Osteoblast (primary cell): Measurements from ENCODE around the gene PSPC1. TPM values are rescaled to one million over a fixed set of nuclear protein-coding genes. Genes with fewer than 3 reads are reported as not detected.
"Not testable (repeated sequence)": the region's sequence is repeated elsewhere in the genome, so short reads cannot be mapped to it uniquely, and the experiment has no call there.

Experiments used
- DNase-seq: peaks from one replicate; pipeline ENCODE4 v3.0.0; 2011; ENCODE audit warnings: low spot score, mixed read lengths; ENCODE audit not compliant: insufficient read length; ENCODE audit errors: missing footprints
- H2AFZ ChIP-seq: 2 replicates; pipeline ENCODE4 v1.6.0; 2011; ENCODE audit warnings: mild to moderate bottlenecking, low read length
- H3K27ac ChIP-seq: 2 replicates; pipeline ENCODE4 v1.5.1; 2011; ENCODE audit warnings: mild to moderate bottlenecking, low read depth, low read length, moderate library complexity
- H3K27me3 ChIP-seq: 2 replicates; pipeline ENCODE4 v1.6.0; 2012; ENCODE audit warnings: mild to moderate bottlenecking, control low read depth, inconsistent platforms, low read length, moderate library complexity; ENCODE audit not compliant: insufficient read depth
- H3K36me3 ChIP-seq: 2 replicates; pipeline ENCODE4 v1.5.1; 2011; ENCODE audit warnings: mild to moderate bottlenecking, low read length, control low read depth, moderate library complexity; ENCODE audit not compliant: insufficient read depth
- H3K4me1 ChIP-seq: 2 replicates; pipeline ENCODE4 v1.5.1; 2011; ENCODE audit warnings: mild to moderate bottlenecking, low read length, control low read depth, moderate library complexity; ENCODE audit not compliant: insufficient read depth
- H3K4me2 ChIP-seq: 2 replicates; pipeline ENCODE4 v1.6.0; 2011; ENCODE audit warnings: mild to moderate bottlenecking, low read length; ENCODE audit not compliant: insufficient read depth
- H3K4me3 ChIP-seq: fragments of 200-600 bp; sonication (generic); 3 replicates; pipeline ENCODE4 v1.5.1; 2012; ENCODE audit warnings: mild to moderate bottlenecking, low read length, inconsistent platforms; ENCODE audit not compliant: insufficient read depth
- H3K79me2 ChIP-seq: 2 replicates; pipeline ENCODE4 v1.6.0; 2012; ENCODE audit warnings: mild to moderate bottlenecking, low read length, control low read depth, inconsistent platforms; ENCODE audit not compliant: insufficient read depth
- H3K9me3 ChIP-seq: 2 replicates; pipeline ENCODE4 v1.5.1; 2011; ENCODE audit warnings: low read depth, low read length, control low read depth
- H4K20me1 ChIP-seq: 2 replicates; pipeline ENCODE4 v1.6.0; 2012; ENCODE audit warnings: mild to moderate bottlenecking, low read length, control low read depth; ENCODE audit not compliant: insufficient read depth
- total RNA-seq: library from RNA; depleted of rRNA; stranded (reverse); fragments of >200 nt; gene quantifications from 2 replicates; pipeline ENCODE4 v1.2.3, GENCODE V29; 2012
- TF ChIP-seq, protein P1 (sequence below): IDR thresholded peaks from 2 replicates; pipeline ENCODE4 v1.5.1; 2011; ENCODE audit warnings: mild to moderate bottlenecking, low read depth, low read length, moderate library complexity; ENCODE audit errors: extremely low read depth

PSPC1 gene
- total RNA-seq, 1 donor, result 59.0 TPM

DNA sequence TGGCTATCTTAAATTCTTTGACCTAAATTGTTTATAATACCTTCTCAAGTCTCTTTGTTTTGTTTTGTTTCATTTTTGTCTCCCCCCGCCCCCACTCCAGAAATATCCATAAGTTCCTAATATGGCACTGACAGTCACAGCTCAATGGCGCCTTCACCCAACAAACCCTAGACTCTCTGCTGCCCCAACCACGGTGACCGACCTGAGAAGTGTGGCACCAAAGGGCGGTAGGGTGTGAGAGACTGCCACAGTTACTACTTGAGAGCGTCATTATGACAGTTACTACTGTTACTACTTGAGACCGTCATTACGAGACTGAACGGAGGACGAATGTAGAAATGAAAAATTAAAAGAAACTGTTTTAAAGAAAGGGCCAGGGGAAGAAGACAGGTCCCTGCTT, 34.4 kb upstream of the PSPC1 start:
- Histone ChIP-seq H3K79me2 (no peaks in the 10 kb centered on the region), H2AFZ (no peak overlapping the region), H3K36me3 (peaks cover 19% of the 10 kb centered on the region), H3K9me3 (no peaks in the 10 kb centered on the region), H3K4me2 (no peak overlapping the region), H4K20me1 (peaks cover 13% of the 10 kb centered on the region), H3K27me3 (no peaks in the 10 kb centered on the region), H3K4me3 (no peak overlapping the region), H3K4me1 (no peaks in the 10 kb centered on the region), H3K27ac (no peak overlapping the region)
- DNase-seq, result no peak
- TF ChIP-seq, protein P1, sequence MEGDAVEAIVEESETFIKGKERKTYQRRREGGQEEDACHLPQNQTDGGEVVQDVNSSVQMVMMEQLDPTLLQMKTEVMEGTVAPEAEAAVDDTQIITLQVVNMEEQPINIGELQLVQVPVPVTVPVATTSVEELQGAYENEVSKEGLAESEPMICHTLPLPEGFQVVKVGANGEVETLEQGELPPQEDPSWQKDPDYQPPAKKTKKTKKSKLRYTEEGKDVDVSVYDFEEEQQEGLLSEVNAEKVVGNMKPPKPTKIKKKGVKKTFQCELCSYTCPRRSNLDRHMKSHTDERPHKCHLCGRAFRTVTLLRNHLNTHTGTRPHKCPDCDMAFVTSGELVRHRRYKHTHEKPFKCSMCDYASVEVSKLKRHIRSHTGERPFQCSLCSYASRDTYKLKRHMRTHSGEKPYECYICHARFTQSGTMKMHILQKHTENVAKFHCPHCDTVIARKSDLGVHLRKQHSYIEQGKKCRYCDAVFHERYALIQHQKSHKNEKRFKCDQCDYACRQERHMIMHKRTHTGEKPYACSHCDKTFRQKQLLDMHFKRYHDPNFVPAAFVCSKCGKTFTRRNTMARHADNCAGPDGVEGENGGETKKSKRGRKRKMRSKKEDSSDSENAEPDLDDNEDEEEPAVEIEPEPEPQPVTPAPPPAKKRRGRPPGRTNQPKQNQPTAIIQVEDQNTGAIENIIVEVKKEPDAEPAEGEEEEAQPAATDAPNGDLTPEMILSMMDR, result no peak

GRCh38 chr13:19815842-19816241, 33.1 kb upstream of the PSPC1 start:
- H2AFZ ChIP-seq, result not testable (repeated sequence)

DNA sequence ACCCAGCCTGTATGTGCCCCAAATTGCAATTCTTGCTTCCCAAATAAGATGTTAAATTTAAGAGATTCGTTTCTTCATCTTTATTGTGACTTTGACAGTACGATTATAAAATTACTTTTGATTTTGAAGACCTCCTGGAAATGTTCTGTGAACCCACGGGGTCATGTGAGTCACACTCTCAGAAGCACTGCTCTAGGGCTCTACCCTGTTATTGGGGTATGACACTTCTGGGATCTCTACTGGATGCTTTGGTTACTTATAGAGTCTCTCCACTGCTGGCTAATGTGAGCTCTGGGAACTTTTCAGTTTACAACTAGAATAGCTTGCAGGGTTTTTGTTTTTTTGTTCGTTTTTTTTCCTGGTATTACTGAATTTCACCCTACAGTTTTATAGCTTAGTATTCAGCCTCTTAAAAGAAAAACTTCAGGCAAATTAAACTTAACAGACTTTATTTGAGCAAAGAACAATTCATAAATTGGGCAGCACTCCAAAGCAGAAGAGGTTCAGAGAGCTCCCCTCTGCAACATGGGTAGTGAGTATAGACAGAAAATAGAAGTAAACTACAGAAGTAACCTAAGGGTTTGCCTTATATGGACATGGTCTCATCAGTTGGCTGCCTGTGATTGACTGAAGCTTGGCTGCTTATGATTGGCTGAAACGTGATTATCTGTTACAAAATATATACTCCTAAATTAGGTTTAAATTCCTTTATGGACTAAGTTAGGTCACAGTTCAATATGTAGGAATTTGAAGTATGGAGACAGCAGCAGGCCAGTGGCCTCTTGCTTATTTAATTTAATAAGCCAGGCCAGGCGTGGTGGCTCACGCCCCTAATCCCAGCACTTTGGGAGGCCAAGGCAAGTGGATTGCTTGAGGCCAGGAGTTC, 28.5 kb upstream of the PSPC1 start:
- H4K20me1 ChIP-seq, result no peaks in the 10 kb centered on the region
- H3K9me3 ChIP-seq, result no peaks in the 10 kb centered on the region
- no peaks in the 10 kb centered on the region for H3K27me3 ChIP-seq
- no peak overlapping the region for H3K27ac ChIP-seq
- H3K79me2 ChIP-seq, result no peaks in the 10 kb centered on the region
- no peaks in the 10 kb centered on the region for H3K36me3 ChIP-seq
- no peak overlapping the region for H3K4me3 ChIP-seq
- no peak overlapping the region for H3K4me2 ChIP-seq
- no peaks in the 10 kb centered on the region for H3K4me1 ChIP-seq
- TF ChIP-seq, protein P1, result no peak
- DNase-seq, result no peak
- H2AFZ ChIP-seq, result no peak overlapping the region

More at GRCh38 chr13:19815842-19816241, 33.1 kb upstream of the PSPC1 start:
- Histone ChIP-seq H4K20me1 (peaks cover 13% of the 10 kb centered on the region), H3K36me3 (peaks cover 14% of the 10 kb centered on the region)
- H3K4me2 ChIP-seq, H3K9me3 ChIP-seq, H3K4me3 ChIP-seq, DNase-seq, H3K4me1 ChIP-seq, H3K27ac ChIP-seq, H3K79me2 ChIP-seq, H3K27me3 ChIP-seq: not testable (repeated sequence)

DNA sequence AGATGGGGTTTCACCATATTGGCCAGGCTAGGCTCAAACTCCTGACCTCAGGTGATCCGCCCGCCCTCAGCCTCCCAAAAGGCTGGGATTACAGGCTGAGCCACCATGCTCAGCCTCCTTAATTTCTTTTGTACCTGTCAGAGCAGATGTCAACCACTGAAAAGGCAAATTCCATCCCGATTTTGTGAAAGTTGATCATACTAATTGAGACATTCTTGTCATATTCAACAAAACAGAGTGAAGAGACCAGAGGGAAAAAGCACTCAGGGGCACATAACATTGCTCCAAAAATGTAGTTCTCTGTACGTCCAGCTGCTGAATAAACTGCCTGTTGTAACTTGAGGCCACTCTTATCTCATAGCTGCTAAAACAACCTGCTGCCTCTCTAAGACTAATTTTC, 27.4 kb upstream of the PSPC1 start:
- no peak overlapping the region for H3K4me3 ChIP-seq
- no peak overlapping the region for H3K27ac ChIP-seq
- H3K36me3 ChIP-seq, result no peaks in the 10 kb centered on the region
- H3K4me2 ChIP-seq, result no peak overlapping the region
- H2AFZ ChIP-seq, result no peak overlapping the region
- H3K4me1 ChIP-seq, result no peaks in the 10 kb centered on the region
- H3K27me3 ChIP-seq, result no peaks in the 10 kb centered on the region
- DNase-seq, result no peak
- no peaks in the 10 kb centered on the region for H3K79me2 ChIP-seq
- TF ChIP-seq, protein P1, result no peak
- H4K20me1 ChIP-seq, result no peaks in the 10 kb centered on the region
- H3K9me3 ChIP-seq, result no peaks in the 10 kb centered on the region
